Measurements from ENCODE around the gene SYT9. TPM values are rescaled to one million over a fixed set of nuclear protein-coding genes. Genes with fewer than 3 reads are reported as not detected.
A peak's percentile ranks its signal among the peaks of the same experiment; 100 is the strongest.

The SYT9 gene
- total RNA-seq, 8 experiments from 2014 or later = 0.09 to 23.0 (median 5.2) TPM

- WGBS, 10 experiments = 46 to 100% (median 81%) methylated on average over 1 to 5 of the region's 6 CpGs; no CpG with 5 or more reads in 2 of the 10 experiments
- ATAC-seq (replicated peaks in 6 of 8) = no peak
- in situ Hi-C loops (cut with MboI; ENCODE audit: low pct_unique_long_range_greater_than_20kb in 2 of 9, low sequenced_read_pairs in 9 of 9, unreplicated experiment in 9 of 9) = loop anchor here in 3 of 9 experiments (10.0 to 25.0 kb wide), 3 partner anchors 182 to 332 kb away; partner anchors contain the start of gene SYT9 (in 1 of the 3)
- Histone ChIP-seq H3K27ac (no peak overlapping the region), H3K4me1 (replicated peaks in 1 of 2) (no peaks in the 10 kb centered on the region), H3K4me3 (no peak overlapping the region)
Measured at GRCh38 chr11:7444091-7444981, 192.6 kb downstream of the SYT9 start.

GRCh38 chr11:7445564-7445963 lies 193.9 kb downstream of the SYT9 start:
- Histone ChIP-seq H3K4me1 (replicated peaks in 1 of 2) (no peaks in the 10 kb centered on the region), H3K27ac (no peak overlapping the region), H3K4me3 (no peak overlapping the region)
- 82 to 100% (median 94%) methylated on average over 1 to 5 of the region's 5 CpGs; no CpG with 5 or more reads in 5 of the 10 experiments for WGBS, 10 experiments
- in situ Hi-C loops (cut with MboI; ENCODE audit: low pct_unique_long_range_greater_than_20kb in 2 of 9, low sequenced_read_pairs in 9 of 9, unreplicated experiment in 9 of 9) = loop anchor here in 3 of 9 experiments (10.0 to 25.0 kb wide), 3 partner anchors 183 to 333 kb away; partner anchors contain the start of gene SYT9 (in 1 of the 3)
- no peak for ATAC-seq (replicated peaks in 6 of 8)

- H3K27ac ChIP-seq = no peak overlapping the region
- no peak overlapping the region for H3K4me3 ChIP-seq
- WGBS, 10 experiments = 60 to 100% (median 92%) methylated on average over 1 to 7 of the region's 12 CpGs; no CpG with 5 or more reads in 1 of the 10 experiments
- ATAC-seq (replicated peaks in 6 of 8) = no peak
- in situ Hi-C loops (cut with MboI; ENCODE audit: low pct_unique_long_range_greater_than_20kb in 2 of 9, low sequenced_read_pairs in 9 of 9, unreplicated experiment in 9 of 9) = loop anchor here in 3 of 9 experiments (10.0 to 25.0 kb wide), 3 partner anchors 186 to 336 kb away; partner anchors contain the start of gene SYT9 (in 1 of the 3)
- no peaks in the 10 kb centered on the region for H3K4me1 ChIP-seq (replicated peaks in 1 of 2)
Measured at GRCh38 chr11:7448201-7448600, 196.5 kb downstream of the SYT9 start.

GRCh38 chr11:7449211-7449840 lies 197.6 kb downstream of the SYT9 start:
- 33 to 100% (median 92%) methylated on average over 1 to 2 of the region's 3 CpGs; no CpG with 5 or more reads in 3 of the 10 experiments for WGBS, 10 experiments
- ATAC-seq (replicated peaks in 6 of 8) = no peak
- in situ Hi-C loops (cut with MboI; ENCODE audit: low pct_unique_long_range_greater_than_20kb in 2 of 9, low sequenced_read_pairs in 9 of 9, unreplicated experiment in 9 of 9) = loop anchor here in 3 of 9 experiments (10.0 to 25.0 kb wide), 3 partner anchors 187 to 337 kb away; partner anchors contain the start of gene SYT9 (in 1 of the 3)

GRCh38 chr11:7449841-7450214 lies 198.1 kb downstream of the SYT9 start:
- in situ Hi-C loops (cut with MboI; ENCODE audit: low pct_unique_long_range_greater_than_20kb in 2 of 9, low sequenced_read_pairs in 9 of 9, unreplicated experiment in 9 of 9) = loop anchor here in 3 of 9 experiments (10.0 to 25.0 kb wide), 3 partner anchors 188 to 338 kb away; partner anchors contain the start of gene SYT9 (in 1 of the 3)
- ATAC-seq (replicated peaks in 6 of 8) = peak in 2 of 8 experiments; percentile 34 to 58
- no peak overlapping the region for H3K27ac ChIP-seq
- H3K4me3 ChIP-seq = no peak overlapping the region
- 17 to 100% (median 98%) methylated on average over 1 to 4 of the region's 4 CpGs; no CpG with 5 or more reads in 4 of the 10 experiments for WGBS, 10 experiments
- no peaks in the 10 kb centered on the region for H3K4me1 ChIP-seq (replicated peaks in 1 of 2)

More at GRCh38 chr11:7449211-7449840, 197.6 kb downstream of the SYT9 start:
- no peak overlapping the region for H3K27ac ChIP-seq
- no peaks in the 10 kb centered on the region for H3K4me1 ChIP-seq (replicated peaks in 1 of 2)
- no peak overlapping the region for H3K4me3 ChIP-seq

GRCh38 chr11:7450836-7451235 lies 199.1 kb downstream of the SYT9 start:
- in situ Hi-C loops (cut with MboI; ENCODE audit: low pct_unique_long_range_greater_than_20kb in 2 of 9, low sequenced_read_pairs in 9 of 9, unreplicated experiment in 9 of 9) = no loop called here
- 20 to 83% (median 51%) methylated on average over 1 to 3 of the region's 3 CpGs for WGBS, 10 experiments
- Histone ChIP-seq H3K27ac (no peak overlapping the region), H3K4me3 (no peak overlapping the region), H3K4me1 (replicated peaks in 1 of 2) (no peaks in the 10 kb centered on the region)
- ATAC-seq (replicated peaks in 6 of 8) = no peak

- no peaks in the 10 kb centered on the region for H3K4me1 ChIP-seq (replicated peaks in 1 of 2)
- in situ Hi-C loops (cut with MboI; ENCODE audit: low pct_unique_long_range_greater_than_20kb in 2 of 9, low sequenced_read_pairs in 9 of 9, unreplicated experiment in 9 of 9) = no loop called here
- 40 to 100% (median 73%) methylated on average over 1 to 3 of the region's 3 CpGs; no CpG with 5 or more reads in 1 of the 10 experiments for WGBS, 10 experiments
- no peak for ATAC-seq (replicated peaks in 6 of 8)
- no peak overlapping the region for H3K4me3 ChIP-seq
- no peak overlapping the region for H3K27ac ChIP-seq
Measured at GRCh38 chr11:7451520-7451919, 199.8 kb downstream of the SYT9 start.

GRCh38 chr11:7451952-7452494 lies 200.3 kb downstream of the SYT9 start:
- WGBS, 10 experiments = 100% methylated on average over 1 of the region's 1 CpG; no CpG with 5 or more reads in 7 of the 10 experiments

GRCh38 chr11:7454854-7455253 lies 203.2 kb downstream of the SYT9 start:
- no peak overlapping the region for H3K27ac ChIP-seq
- no peak overlapping the region for H3K4me3 ChIP-seq
- in situ Hi-C loops (cut with MboI; ENCODE audit: low pct_unique_long_range_greater_than_20kb in 2 of 9, low sequenced_read_pairs in 9 of 9, unreplicated experiment in 9 of 9) = no loop called here
- H3K4me1 ChIP-seq (replicated peaks in 1 of 2) = no peaks in the 10 kb centered on the region
- WGBS, 10 experiments = 20 to 89% (median 69%) methylated on average over 1 to 2 of the region's 2 CpGs; no CpG with 5 or more reads in 4 of the 10 experiments
- no peak for ATAC-seq (replicated peaks in 6 of 8)

More at GRCh38 chr11:7451952-7452494, 200.3 kb downstream of the SYT9 start:
- H3K4me3 ChIP-seq = no peak overlapping the region
- ATAC-seq (replicated peaks in 6 of 8) = no peak
- H3K4me1 ChIP-seq (replicated peaks in 1 of 2) = no peaks in the 10 kb centered on the region
- no peak overlapping the region for H3K27ac ChIP-seq
- in situ Hi-C loops (cut with MboI; ENCODE audit: low pct_unique_long_range_greater_than_20kb in 2 of 9, low sequenced_read_pairs in 9 of 9, unreplicated experiment in 9 of 9) = no loop called here

- in situ Hi-C loops (cut with MboI; ENCODE audit: low pct_unique_long_range_greater_than_20kb in 2 of 9, low sequenced_read_pairs in 9 of 9, unreplicated experiment in 9 of 9) = no loop called here
- no peak overlapping the region for H3K4me3 ChIP-seq
- peak in 3 of 8 experiments; percentile 41 to 75 (median 46) for ATAC-seq (replicated peaks in 6 of 8)
- no peak overlapping the region for H3K27ac ChIP-seq
- no peaks in the 10 kb centered on the region for H3K4me1 ChIP-seq (replicated peaks in 1 of 2)
- 33 to 100% (median 67%) methylated on average over 1 of the region's 1 CpG; no CpG with 5 or more reads in 5 of the 10 experiments for WGBS, 10 experiments
Measured at GRCh38 chr11:7457211-7457610, 205.5 kb downstream of the SYT9 start.

- Histone ChIP-seq H3K4me1 (replicated peaks in 1 of 2) (no peaks in the 10 kb centered on the region), H3K4me3 (no peak overlapping the region), H3K27ac (no peak overlapping the region)
- no peak for ATAC-seq (replicated peaks in 6 of 8)
- WGBS, 10 experiments = 14 to 100% (median 60%) methylated on average over 1 of the region's 1 CpG; no CpG with 5 or more reads in 1 of the 10 experiments
- in situ Hi-C loops (cut with MboI; ENCODE audit: low pct_unique_long_range_greater_than_20kb in 2 of 9, low sequenced_read_pairs in 9 of 9, unreplicated experiment in 9 of 9) = no loop called here
Measured at GRCh38 chr11:7462706-7463105, 211.0 kb downstream of the SYT9 start.

- Histone ChIP-seq H3K27ac (no peak overlapping the region), H3K4me1 (replicated peaks in 1 of 2) (no peaks in the 10 kb centered on the region), H3K4me3 (no peak overlapping the region)
- in situ Hi-C loops (cut with MboI; ENCODE audit: low pct_unique_long_range_greater_than_20kb in 2 of 9, low sequenced_read_pairs in 9 of 9, unreplicated experiment in 9 of 9) = no loop called here
- no peak for ATAC-seq (replicated peaks in 6 of 8)
- WGBS, 10 experiments = 60 to 100% (median 90%) methylated on average over 1 to 2 of the region's 2 CpGs; no CpG with 5 or more reads in 7 of the 10 experiments
Measured at GRCh38 chr11:7467652-7468051, 215.9 kb downstream of the SYT9 start.

All from motor neuron (in vitro differentiated cells).